Measurements from ENCODE around the gene TBC1D10A. TPM values are rescaled to one million over a fixed set of nuclear protein-coding genes. Genes with fewer than 3 reads are reported as not detected.

TBC1D10A gene
- total RNA-seq, 1 donor from 2014 or later, result 51.3 TPM

DNA sequence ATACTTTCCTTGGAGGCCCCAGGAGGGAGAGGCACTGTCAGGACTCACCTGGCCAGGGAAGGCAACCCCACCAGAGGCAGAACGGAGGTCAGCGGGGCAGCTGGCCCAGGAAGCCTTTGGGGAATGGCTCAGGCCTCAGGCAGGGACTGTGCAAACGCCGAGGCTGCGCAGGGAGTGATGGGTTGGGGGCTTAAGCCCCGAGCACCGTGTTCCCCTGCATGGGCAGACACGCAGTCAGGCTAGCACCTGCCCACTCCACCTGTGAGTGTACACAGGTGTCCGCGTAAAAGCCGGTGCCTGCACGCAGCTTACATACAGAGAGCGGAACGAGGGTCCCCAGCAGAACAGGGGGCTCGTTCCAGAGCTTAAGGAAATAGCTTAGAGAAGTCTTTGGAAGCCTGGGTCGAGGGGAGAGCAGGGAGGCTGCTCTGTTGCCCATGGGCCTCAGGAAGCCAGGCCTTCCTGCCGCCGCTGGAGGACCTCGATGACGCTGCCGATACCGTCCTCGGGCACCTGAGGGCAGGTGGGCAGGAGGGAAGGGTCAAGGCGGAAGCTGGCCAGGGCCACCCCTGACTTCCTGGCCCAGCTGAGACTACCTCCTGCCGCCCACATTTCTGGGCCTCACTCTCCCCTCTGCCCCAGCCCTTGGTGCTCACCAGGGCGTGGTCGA lies 41.4 kb downstream of the TBC1D10A start:
- Histone ChIP-seq H3K27me3 (no peaks in the 10 kb centered on the region), H3K9me3 (no peaks in the 10 kb centered on the region), H3K4me1 (peaks cover 27% of the 10 kb centered on the region), H3K4me3 (no peak overlapping the region), H3K27ac (no peak overlapping the region), H3K36me3 (peaks cover 0 to 18% of the 10 kb centered on the region in 2 donors)
- no peak for DNase-seq (ENCODE audit: extremely low spot score in 2 of 2)
- intact Hi-C loops (cut with DNase I), result loop anchor here (10.0 kb wide), 1 partner anchor 69 kb away; the partner anchor contains the start of genes CCDC157 and SF3A1
- TF ChIP-seq, protein P1, sequence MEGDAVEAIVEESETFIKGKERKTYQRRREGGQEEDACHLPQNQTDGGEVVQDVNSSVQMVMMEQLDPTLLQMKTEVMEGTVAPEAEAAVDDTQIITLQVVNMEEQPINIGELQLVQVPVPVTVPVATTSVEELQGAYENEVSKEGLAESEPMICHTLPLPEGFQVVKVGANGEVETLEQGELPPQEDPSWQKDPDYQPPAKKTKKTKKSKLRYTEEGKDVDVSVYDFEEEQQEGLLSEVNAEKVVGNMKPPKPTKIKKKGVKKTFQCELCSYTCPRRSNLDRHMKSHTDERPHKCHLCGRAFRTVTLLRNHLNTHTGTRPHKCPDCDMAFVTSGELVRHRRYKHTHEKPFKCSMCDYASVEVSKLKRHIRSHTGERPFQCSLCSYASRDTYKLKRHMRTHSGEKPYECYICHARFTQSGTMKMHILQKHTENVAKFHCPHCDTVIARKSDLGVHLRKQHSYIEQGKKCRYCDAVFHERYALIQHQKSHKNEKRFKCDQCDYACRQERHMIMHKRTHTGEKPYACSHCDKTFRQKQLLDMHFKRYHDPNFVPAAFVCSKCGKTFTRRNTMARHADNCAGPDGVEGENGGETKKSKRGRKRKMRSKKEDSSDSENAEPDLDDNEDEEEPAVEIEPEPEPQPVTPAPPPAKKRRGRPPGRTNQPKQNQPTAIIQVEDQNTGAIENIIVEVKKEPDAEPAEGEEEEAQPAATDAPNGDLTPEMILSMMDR (IDR thresholded peaks at IDR 0.05), result no peak
- TF ChIP-seq POLR2AphosphoS5 (IDR thresholded peaks at IDR 0.05; ENCODE audit: insufficient read depth in 1 of 2, low read depth in 1 of 2) (no peak), POLR2A (IDR thresholded peaks at IDR 0.05) (no peak)

DNA sequence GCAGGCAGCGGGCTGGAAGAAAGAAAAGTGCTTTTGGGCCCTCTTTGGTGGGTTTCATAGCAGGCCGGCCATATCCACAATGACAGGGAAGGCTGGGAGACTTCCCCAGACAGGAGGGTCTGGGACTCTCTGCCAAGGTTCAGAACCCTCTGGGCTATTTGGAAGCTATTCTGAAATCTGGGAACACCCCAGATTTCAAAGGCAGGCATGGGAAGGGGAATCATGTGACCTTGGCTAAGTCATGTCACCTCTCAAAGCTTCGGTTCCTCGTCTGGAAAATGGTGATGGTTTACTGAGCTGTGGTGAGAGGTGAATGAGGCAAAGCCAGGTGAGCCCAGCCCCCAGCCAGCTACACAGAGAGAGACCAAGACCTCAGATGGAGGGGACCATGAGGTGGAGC lies 42.1 kb downstream of the TBC1D10A start:
- no peak for DNase-seq (ENCODE audit: extremely low spot score in 2 of 2)
- peaks cover 0 to 18% of the 10 kb centered on the region in 2 donors for H3K36me3 ChIP-seq
- intact Hi-C loops (cut with DNase I), result loop anchor here (10.0 kb wide), 1 partner anchor 70 kb away; the partner anchor contains the start of genes CCDC157 and SF3A1
- no peaks in the 10 kb centered on the region for H3K9me3 ChIP-seq
- no peak overlapping the region for H3K4me3 ChIP-seq
- no peaks in the 10 kb centered on the region for H3K27me3 ChIP-seq
- no peak overlapping the region for H3K27ac ChIP-seq
- TF ChIP-seq POLR2AphosphoS5 (IDR thresholded peaks at IDR 0.05; ENCODE audit: insufficient read depth in 1 of 2, low read depth in 1 of 2) (no peak), POLR2A (IDR thresholded peaks at IDR 0.05) (no peak)
- TF ChIP-seq, protein P1 (IDR thresholded peaks at IDR 0.05), result no peak
- peaks cover 24% of the 10 kb centered on the region for H3K4me1 ChIP-seq

DNA sequence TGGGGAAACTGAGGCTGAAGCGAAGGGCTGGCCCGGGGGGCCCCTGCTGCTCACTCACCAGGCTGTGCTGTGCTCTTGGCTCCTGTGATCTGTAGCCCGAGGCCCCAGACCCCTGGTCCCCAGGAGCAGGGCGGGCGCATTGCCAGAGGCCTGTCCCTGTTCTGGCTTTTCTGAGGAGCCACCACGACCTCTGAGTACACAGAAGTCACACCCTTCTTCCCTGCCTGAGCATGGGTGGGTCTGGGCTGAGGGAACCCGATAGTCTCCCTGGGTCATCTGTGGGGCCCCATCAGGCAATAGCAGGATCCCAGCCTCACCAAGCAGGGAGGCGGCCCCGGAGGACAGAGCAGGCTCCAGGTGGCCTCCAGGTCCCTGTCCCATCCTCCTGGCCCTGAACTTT lies 42.6 kb downstream of the TBC1D10A start:
- no peak for DNase-seq (ENCODE audit: extremely low spot score in 2 of 2)
- intact Hi-C loops (cut with DNase I), result loop anchor here (10.0 kb wide), 1 partner anchor 71 kb away; the partner anchor contains the start of genes CCDC157 and SF3A1
- Histone ChIP-seq H3K36me3 (peaks cover 0 to 18% of the 10 kb centered on the region in 2 donors), H3K4me1 (peaks cover 29% of the 10 kb centered on the region), H3K4me3 (no peak overlapping the region), H3K27ac (no peak overlapping the region), H3K27me3 (no peaks in the 10 kb centered on the region), H3K9me3 (no peaks in the 10 kb centered on the region)
- TF ChIP-seq POLR2AphosphoS5 (IDR thresholded peaks at IDR 0.05; ENCODE audit: insufficient read depth in 1 of 2, low read depth in 1 of 2) (no peak), POLR2A (IDR thresholded peaks at IDR 0.05) (no peak)
- TF ChIP-seq, protein P1 (IDR thresholded peaks at IDR 0.05), result no peak

DNA sequence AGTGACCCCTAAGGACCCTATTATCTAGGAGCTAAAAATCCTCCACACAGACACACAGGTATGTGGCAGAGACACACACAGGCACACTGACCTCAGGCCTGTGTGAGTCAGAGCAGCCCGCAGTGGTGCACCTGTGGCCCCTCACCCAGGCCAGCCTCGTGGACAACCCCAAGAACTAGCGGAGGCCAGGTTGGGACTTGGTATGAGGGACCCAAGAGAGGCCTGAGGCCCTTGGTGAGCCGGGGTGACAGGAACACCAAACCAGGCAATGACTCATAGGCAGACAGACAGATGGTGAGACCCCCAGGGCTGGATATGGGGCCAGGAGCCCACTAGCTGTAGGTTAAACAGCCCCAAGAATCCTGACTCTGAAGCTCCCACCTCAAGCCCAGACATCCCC lies 43.4 kb downstream of the TBC1D10A start:
- Histone ChIP-seq H3K27me3 (no peaks in the 10 kb centered on the region), H3K9me3 (no peaks in the 10 kb centered on the region), H3K4me1 (peaks cover 29% of the 10 kb centered on the region), H3K4me3 (no peak overlapping the region), H3K27ac (no peak overlapping the region), H3K36me3 (peaks cover 0 to 18% of the 10 kb centered on the region in 2 donors)
- no peak for TF ChIP-seq POLR2A (IDR thresholded peaks at IDR 0.05)
- TF ChIP-seq, protein P1 (IDR thresholded peaks at IDR 0.05), result no peak
- TF ChIP-seq POLR2AphosphoS5 (IDR thresholded peaks at IDR 0.05; ENCODE audit: insufficient read depth in 1 of 2, low read depth in 1 of 2), result no peak
- no peak for DNase-seq (ENCODE audit: extremely low spot score in 2 of 2)
- intact Hi-C loops (cut with DNase I), result loop anchor here (10.0 kb wide), 1 partner anchor 71 kb away; the partner anchor contains the start of genes CCDC157 and SF3A1

DNA sequence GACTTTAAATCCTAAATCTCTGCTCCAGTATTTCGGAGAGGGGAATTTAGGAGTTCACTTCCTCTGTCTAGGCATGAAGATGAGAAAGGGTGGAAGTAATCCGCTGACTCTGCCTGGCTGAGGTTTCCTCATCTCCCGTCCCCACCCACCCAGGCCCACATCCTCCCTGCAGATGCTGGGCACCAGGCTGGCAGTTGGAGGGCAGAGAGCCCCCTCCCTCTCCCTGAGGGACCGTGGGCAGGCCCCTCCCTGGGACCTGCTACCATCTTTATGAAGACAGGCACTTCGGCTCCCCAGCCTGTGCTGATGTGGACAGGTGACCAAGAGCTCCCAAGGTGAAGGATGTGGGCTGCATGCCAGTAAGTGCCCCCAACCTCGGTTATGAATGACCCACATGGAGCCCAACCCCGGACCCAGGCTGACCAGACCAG lies 44.1 kb downstream of the TBC1D10A start:
- no peak for TF ChIP-seq POLR2A (IDR thresholded peaks at IDR 0.05)
- no peak for TF ChIP-seq POLR2AphosphoS5 (IDR thresholded peaks at IDR 0.05; ENCODE audit: insufficient read depth in 1 of 2, low read depth in 1 of 2)
- TF ChIP-seq, protein P1 (IDR thresholded peaks at IDR 0.05), result no peak
- Histone ChIP-seq H3K9me3 (no peaks in the 10 kb centered on the region), H3K27me3 (no peaks in the 10 kb centered on the region), H3K36me3 (peaks cover 0 to 18% of the 10 kb centered on the region in 2 donors), H3K4me1 (peaks cover 29% of the 10 kb centered on the region), H3K4me3 (no peak overlapping the region), H3K27ac (no peak overlapping the region)
- DNase-seq (ENCODE audit: extremely low spot score in 2 of 2), result no peak
- intact Hi-C loops (cut with DNase I), result loop anchor here (10.0 kb wide), 1 partner anchor 72 kb away; the partner anchor contains the start of genes CCDC157 and SF3A1
